Left lung (tissue), 10 donors: Measurements from ENCODE around the gene CD80. TPM values are rescaled to one million over a fixed set of nuclear protein-coding genes. Genes with fewer than 3 reads are reported as not detected.

Experiments used
- ATAC-seq: fragments of 200-7000 bp; cut with Tn5 transposase; one replicate; pipeline ENCODE4 v1.9.1; 2020; ENCODE audit warnings: moderate library complexity
- DNase-seq, 4 donors: peaks; one replicate each; pipeline ENCODE4 v3.0.0-alpha.2; 2013 to 2020
- H3K27ac ChIP-seq, 2 donors: fragments of 200-600 bp; sonication (generic) in 1 of 2; one replicate each; pipeline versions ENCODE4 v1.5.0 to v1.8.0; 2020 to 2021
- H3K27me3 ChIP-seq, 2 donors: fragments of 200-600 bp; sonication (generic) in 1 of 2; one replicate each; pipeline versions ENCODE4 v1.5.0 to v1.8.0; 2020 to 2021
- H3K36me3 ChIP-seq, 2 donors: fragments of 200-600 bp; sonication (generic) in 1 of 2; one replicate each; pipeline versions ENCODE4 v1.5.0 to v1.8.0; 2020 to 2021
- H3K4me1 ChIP-seq, 2 donors: fragments of 200-600 bp; one replicate each; pipeline ENCODE4 v1.8.0; 2021
- H3K4me3 ChIP-seq, 2 donors: fragments of 200-600 bp; sonication (generic) in 1 of 2; one replicate each; pipeline versions ENCODE4 v1.5.0 to v1.8.0; 2020 to 2021; ENCODE audit warnings: mild to moderate bottlenecking in 1 of 2
- H3K9me3 ChIP-seq, 2 donors: fragments of 200-600 bp; sonication (generic) in 1 of 2; one replicate each; pipeline versions ENCODE4 v1.5.0 to v1.8.0; 2020 to 2021
- CTCF ChIP-seq, 2 donors: fragments of 200-600 bp; sonication (generic) in 1 of 2; IDR thresholded peaks; one replicate each; pipeline versions ENCODE4 v1.5.0 to v1.8.0; 2021; ENCODE audit warnings: antibody characterized with exemption in 2 of 2
- intact Hi-C, 2 donors: fragments of 100-400 bp; cut with DNase I; formaldehyde crosslinking; loops; one replicate each; pipeline versions ENCODE4 v1.11.2 to v1.14.2; 2022
- polyA plus RNA-seq, 6 donors: library from polyadenylated mRNA; unstranded; fragments of 120-200 nt; gene quantifications; one replicate each; pipeline ENCODE4 v1.2.1, GENCODE V29; 2013; ENCODE audit not compliant: insufficient read length in 6 of 6
- total RNA-seq, 2 donors: library from RNA; stranded (reverse); fragmentation: NEBNext Ultra II Directional; extraction: Animal tissue kit (Norgen Biotek cat#: 25700); gene quantifications; one replicate each; pipeline ENCODE4 v1.2.1, GENCODE V29; 2021
- donor health status: DM: no; HTN: yes; CAD: no.
- donor health status: DM: no; HTN: no; CAD: no.

The CD80 gene
- total and polyA plus RNA-seq, 8 donors = 2.3 to 5.4 (median 2.9) TPM

- H3K9me3 ChIP-seq = no peaks in the 10 kb centered on the region
- DNase-seq = no peak
- no peaks in the 10 kb centered on the region for H3K27me3 ChIP-seq
- H3K4me3 ChIP-seq = no peak overlapping the region
- no peaks in the 10 kb centered on the region for H3K36me3 ChIP-seq
- TF ChIP-seq CTCF (IDR thresholded peaks at IDR 0.05) = no peak
- no peak for ATAC-seq
- intact Hi-C loops = no loop called here
- H3K4me1 ChIP-seq = no peaks in the 10 kb centered on the region
- H3K27ac ChIP-seq = no peak overlapping the region
Measured at GRCh38 chr3:119542168-119542767, 17.1 kb downstream of the CD80 start.

GRCh38 chr3:119541547-119541946 lies 17.9 kb downstream of the CD80 start:
- no peaks in the 10 kb centered on the region for H3K4me1 ChIP-seq
- no peak overlapping the region for H3K4me3 ChIP-seq
- ATAC-seq (no peak), DNase-seq (no peak)
- TF ChIP-seq CTCF (IDR thresholded peaks at IDR 0.05) = no peak
- no peaks in the 10 kb centered on the region for H3K36me3 ChIP-seq
- H3K27me3 ChIP-seq = no peaks in the 10 kb centered on the region
- no peak overlapping the region for H3K27ac ChIP-seq
- H3K9me3 ChIP-seq = no peaks in the 10 kb centered on the region
- intact Hi-C loops = no loop called here

GRCh38 chr3:119538772-119539171 lies 20.6 kb downstream of the CD80 start:
- H3K9me3 ChIP-seq = no peaks in the 10 kb centered on the region
- H3K27ac ChIP-seq = no peak overlapping the region
- H3K4me1 ChIP-seq = no peaks in the 10 kb centered on the region
- DNase-seq (no peak), ATAC-seq (no peak)
- intact Hi-C loops = no loop called here
- TF ChIP-seq CTCF (IDR thresholded peaks at IDR 0.05) = no peak
- H3K36me3 ChIP-seq = no peaks in the 10 kb centered on the region
- no peak overlapping the region for H3K4me3 ChIP-seq
- no peaks in the 10 kb centered on the region for H3K27me3 ChIP-seq

- no peak for TF ChIP-seq CTCF (IDR thresholded peaks at IDR 0.05)
- Histone ChIP-seq H3K9me3 (no peaks in the 10 kb centered on the region), H3K4me1 (no peaks in the 10 kb centered on the region), H3K4me3 (no peak overlapping the region), H3K36me3 (no peaks in the 10 kb centered on the region), H3K27ac (no peak overlapping the region), H3K27me3 (no peaks in the 10 kb centered on the region)
- ATAC-seq (no peak), DNase-seq (no peak)
- intact Hi-C loops = no loop called here
Measured at GRCh38 chr3:119536757-119537156, 22.7 kb downstream of the CD80 start.

- no peak for ATAC-seq
- H3K27me3 ChIP-seq = no peaks in the 10 kb centered on the region
- H3K4me1 ChIP-seq = no peaks in the 10 kb centered on the region
- H3K36me3 ChIP-seq = no peaks in the 10 kb centered on the region
- H3K9me3 ChIP-seq = no peaks in the 10 kb centered on the region
- no peak overlapping the region for H3K4me3 ChIP-seq
- no peak overlapping the region for H3K27ac ChIP-seq
- no peak for TF ChIP-seq CTCF (IDR thresholded peaks at IDR 0.05)
- intact Hi-C loops = no loop called here
- peak in 2 of 4 donors; percentile 27 to 40 for DNase-seq
Measured at GRCh38 chr3:119534296-119534695, 25.1 kb downstream of the CD80 start.
